SK-N-SH (cell line): ENCODE data around the gene CHAC2. TPM values are rescaled to one million over a fixed set of nuclear protein-coding genes. Genes with fewer than 3 reads are reported as not detected.
A peak's percentile ranks its signal among the peaks of the same experiment; 100 is the strongest.

ENCODE experiments used
- CTCF ChIA-PET: fragments of 300-600, 350-600 bp; formaldehyde crosslinking; extraction: SDS; loops from one replicate; lab custom pipeline; 2021; lab: Yijun Ruan, JAX
- POLR2A ChIA-PET: fragments of 350-600 bp; sonication (Branson Sonifier 250); formaldehyde crosslinking; extraction: SDS; loops from one replicate; lab custom pipeline; 2020; ENCODE audit warnings: antibody characterized with exemption, inconsistent platforms; lab: Yijun Ruan, JAX
- DNase-seq: peaks from one replicate; pipeline ENCODE4 v3.0.0; 2012
- H2AFZ ChIP-seq: fragments of 200-600 bp; sonication (generic); 2 replicates; pipeline ENCODE4 v1.8.1; 2016; ENCODE audit warnings: antibody characterized with exemption, mild to moderate bottlenecking, low read depth
- H3F3A ChIP-seq: fragments of 200-600 bp; sonication (generic); replicated peaks from 2 replicates; pipeline ENCODE3; 2016; ENCODE audit warnings: antibody characterized with exemption, mild to moderate bottlenecking; ENCODE audit not compliant: insufficient read depth
- H3K27ac ChIP-seq, 2 experiments: fragments of 200-500 bp in 1 of 2; fragments of 200-600 bp in 1 of 2; sonication (Bioruptor generic) in 1 of 2; sonication (generic), shearing (Covaris generic) in 1 of 2; 2 replicates each; pipeline versions ENCODE4 v1.5.1 to v1.6.1; 2014 to 2016; ENCODE audit warnings: low read depth in 2 of 2, inconsistent platforms in 1 of 2, low read length in 1 of 2, mild to moderate bottlenecking in 1 of 2, mixed read lengths in 1 of 2
- H3K27me3 ChIP-seq: fragments of 200-600 bp; sonication (generic), shearing (Covaris generic); 2 replicates; pipeline ENCODE4 v1.6.1; 2016; ENCODE audit warnings: mixed run types; ENCODE audit not compliant: insufficient read depth
- H3K36me3 ChIP-seq, 2 experiments: fragments of 200-500 bp in 1 of 2; fragments of 200-600 bp in 1 of 2; sonication (Bioruptor generic) in 1 of 2; sonication (generic) in 1 of 2; replicated peaks in 1 of 2; 2 replicates each; pipeline versions ENCODE3 to v1.5.1; 2014 to 2016; ENCODE audit warnings: low read length in 1 of 2, mild to moderate bottlenecking in 1 of 2; ENCODE audit not compliant: insufficient read depth in 2 of 2, control insufficient read depth in 1 of 2
- H3K4me1 ChIP-seq, 2 experiments: fragments of 200-500 bp in 1 of 2; fragments of 200-600 bp in 1 of 2; sonication (Bioruptor generic) in 1 of 2; sonication (generic), shearing (Covaris generic) in 1 of 2; 2 replicates each; pipeline versions ENCODE4 v1.5.1 to v1.6.1; 2014 to 2016; ENCODE audit warnings: low read depth in 1 of 2, low read length in 1 of 2, mixed run types in 1 of 2; ENCODE audit not compliant: insufficient read depth in 2 of 2, control insufficient read depth in 1 of 2
- H3K4me2 ChIP-seq: fragments of 200-600 bp; sonication (generic), shearing (Covaris generic); 2 replicates; pipeline ENCODE4 v1.6.1; 2017; ENCODE audit warnings: mixed run types
- H3K4me3 ChIP-seq, 2 experiments: fragments of 200-500 bp in 1 of 2; fragments of 200-600 bp in 1 of 2; sonication (Bioruptor generic) in 1 of 2; sonication (generic), shearing (Covaris generic) in 1 of 2; 2 replicates each; pipeline versions ENCODE4 v1.5.1 to v1.8.1; 2014 to 2016; ENCODE audit warnings: low read depth in 2 of 2, inconsistent platforms in 1 of 2, low read length in 1 of 2, mild to moderate bottlenecking in 1 of 2, mixed read lengths in 1 of 2, moderate library complexity in 1 of 2
- H3K79me2 ChIP-seq: fragments of 200-600 bp; sonication (generic); 2 replicates; pipeline ENCODE4 v1.8.1; 2017; ENCODE audit warnings: mild to moderate bottlenecking; ENCODE audit not compliant: insufficient read depth
- H3K9ac ChIP-seq: fragments of 200-600 bp; sonication (generic); 2 replicates; pipeline ENCODE4 v1.6.1; 2017; ENCODE audit warnings: mixed run types
- H3K9me2 ChIP-seq: fragments of 200-600 bp; sonication (generic); 2 replicates; pipeline ENCODE4 v1.6.1; 2017; ENCODE audit warnings: mixed run types
- H3K9me3 ChIP-seq: fragments of 200-600 bp; sonication (generic); 2 replicates; pipeline ENCODE4 v1.6.1; 2017; ENCODE audit warnings: mixed run types, mild to moderate bottlenecking, moderate library complexity
- H4K20me1 ChIP-seq: fragments of 200-600 bp; sonication (generic); 2 replicates; pipeline ENCODE4 v1.6.1; 2017; ENCODE audit warnings: mild to moderate bottlenecking, mixed run types; ENCODE audit not compliant: insufficient read depth
- CHD2 ChIP-seq: fragments of 150-350 bp; IDR thresholded peaks from 2 replicates; pipeline ENCODE4 v1.6.1; 2018; ENCODE audit warnings: low read length; ENCODE audit not compliant: partially characterized antibody
- ELF1 ChIP-seq: IDR thresholded peaks from 2 replicates; pipeline ENCODE4 v1.4.0; 2012
- EP300 ChIP-seq, 2 experiments: IDR thresholded peaks; 2 replicates each; pipeline versions ENCODE4 v1.4.0 to v1.6.1; 2012; ENCODE audit warnings: borderline replicate concordance in 1 of 2, low read depth in 1 of 2, low read length in 1 of 2
- FOXJ3 ChIP-seq: sonication (generic); formaldehyde crosslinking; IDR thresholded peaks from 2 replicates; pipeline ENCODE4 v1.5.1; 2020; ENCODE audit warnings: mild to moderate bottlenecking, missing genetic modification reagents
- FOXM1 ChIP-seq: IDR thresholded peaks from 2 replicates; pipeline ENCODE4 v1.4.0; 2012; ENCODE audit warnings: low read depth, mild to moderate bottlenecking
- GABPA ChIP-seq: IDR thresholded peaks from 2 replicates; pipeline ENCODE4 v1.4.0; 2012; ENCODE audit warnings: low read depth, mild to moderate bottlenecking
- GATA2 ChIP-seq: sonication (generic); formaldehyde crosslinking; IDR thresholded peaks from 2 replicates; pipeline ENCODE4 v1.5.0; 2020; ENCODE audit warnings: mild to moderate bottlenecking, missing genetic modification reagents
- JUND ChIP-seq: IDR thresholded peaks from 2 replicates; pipeline ENCODE4 v1.4.0; 2012
- MXI1 ChIP-seq: IDR thresholded peaks from 2 replicates; pipeline ENCODE4 v1.6.1; 2012; ENCODE audit warnings: mild to moderate bottlenecking, low read depth, low read length, improper control_type of control experiment
- NFIC ChIP-seq: IDR thresholded peaks from 2 replicates; pipeline ENCODE4 v1.4.0; 2012; ENCODE audit warnings: borderline replicate concordance
- NRF1 ChIP-seq: IDR thresholded peaks from 2 replicates; pipeline ENCODE4 v1.6.1; 2012; ENCODE audit warnings: low read depth, mild to moderate bottlenecking, low read length
- POLR2AphosphoS5 ChIP-seq: IDR thresholded peaks from 2 replicates; pipeline ENCODE4 v1.6.1; 2012; ENCODE audit warnings: low read depth, low read length
- RCOR1 ChIP-seq: fragments of 150-350 bp; IDR thresholded peaks from 2 replicates; pipeline ENCODE4 v1.6.1; 2017; ENCODE audit warnings: antibody characterized with exemption, low read length
- SIN3A ChIP-seq: IDR thresholded peaks from 2 replicates; pipeline ENCODE4 v1.6.1; 2012; ENCODE audit warnings: low read depth, mild to moderate bottlenecking, low read length, moderate library complexity, borderline replicate concordance
- SMC3 ChIP-seq: IDR thresholded peaks from 2 replicates; pipeline ENCODE4 v1.6.1; 2012; ENCODE audit warnings: low read depth, low read length, improper control_type of control experiment
- TAF1 ChIP-seq: IDR thresholded peaks from 2 replicates; pipeline ENCODE4 v1.6.1; 2012; ENCODE audit warnings: low read depth, mild to moderate bottlenecking, low read length, moderate library complexity, borderline replicate concordance
- TCF12 ChIP-seq: IDR thresholded peaks from 2 replicates; pipeline ENCODE4 v1.4.0; 2012
- YY1 ChIP-seq: IDR thresholded peaks from 2 replicates; pipeline ENCODE4 v1.4.0; 2012; ENCODE audit warnings: low read depth, mild to moderate bottlenecking
- WGBS: methylation state at CpG from one replicate; pipeline ENCODE4 v1.1.6; 2017; ENCODE audit warnings: low lambda C conversion rate; 5-methylcytosine and 5-hydroxymethylcytosine counted together
- polyA plus RNA-seq, 3 experiments: library from polyadenylated mRNA; depleted of rRNA; stranded (reverse); fragments of >200 nt; gene quantifications; 2 replicates each; pipeline ENCODE4 v1.2.3, GENCODE V29; 2012
- TF ChIP-seq, protein P1 (sequence below): fragments of 150-350 bp; IDR thresholded peaks from 2 replicates; pipeline ENCODE4 v1.6.1; 2016; ENCODE audit warnings: mild to moderate bottlenecking, low read depth, low read length
- TF ChIP-seq, protein P2 (sequence below): IDR thresholded peaks from 2 replicates; pipeline ENCODE4 v1.4.0; 2012; ENCODE audit warnings: low read depth
- TF ChIP-seq, protein P3 (sequence below): IDR thresholded peaks from 2 replicates; pipeline ENCODE4 v1.4.0; 2012; ENCODE audit warnings: low read depth, borderline replicate concordance
- TF ChIP-seq, protein P4 (sequence below): fragments of 200-600 bp; sonication (generic); IDR thresholded peaks from 2 replicates; pipeline ENCODE4 v1.6.1; 2017; ENCODE audit warnings: antibody characterized with exemption, mild to moderate bottlenecking, moderate library complexity
- TF ChIP-seq, protein P5 (sequence below): IDR thresholded peaks from 2 replicates; pipeline ENCODE4 v1.6.1; 2012; ENCODE audit warnings: mild to moderate bottlenecking, low read depth, low read length, moderate library complexity

The CHAC2 gene
- polyA plus RNA-seq, 1 of the 3 experiments (the other 2 are of a cell fraction): 2.1 TPM

DNA sequence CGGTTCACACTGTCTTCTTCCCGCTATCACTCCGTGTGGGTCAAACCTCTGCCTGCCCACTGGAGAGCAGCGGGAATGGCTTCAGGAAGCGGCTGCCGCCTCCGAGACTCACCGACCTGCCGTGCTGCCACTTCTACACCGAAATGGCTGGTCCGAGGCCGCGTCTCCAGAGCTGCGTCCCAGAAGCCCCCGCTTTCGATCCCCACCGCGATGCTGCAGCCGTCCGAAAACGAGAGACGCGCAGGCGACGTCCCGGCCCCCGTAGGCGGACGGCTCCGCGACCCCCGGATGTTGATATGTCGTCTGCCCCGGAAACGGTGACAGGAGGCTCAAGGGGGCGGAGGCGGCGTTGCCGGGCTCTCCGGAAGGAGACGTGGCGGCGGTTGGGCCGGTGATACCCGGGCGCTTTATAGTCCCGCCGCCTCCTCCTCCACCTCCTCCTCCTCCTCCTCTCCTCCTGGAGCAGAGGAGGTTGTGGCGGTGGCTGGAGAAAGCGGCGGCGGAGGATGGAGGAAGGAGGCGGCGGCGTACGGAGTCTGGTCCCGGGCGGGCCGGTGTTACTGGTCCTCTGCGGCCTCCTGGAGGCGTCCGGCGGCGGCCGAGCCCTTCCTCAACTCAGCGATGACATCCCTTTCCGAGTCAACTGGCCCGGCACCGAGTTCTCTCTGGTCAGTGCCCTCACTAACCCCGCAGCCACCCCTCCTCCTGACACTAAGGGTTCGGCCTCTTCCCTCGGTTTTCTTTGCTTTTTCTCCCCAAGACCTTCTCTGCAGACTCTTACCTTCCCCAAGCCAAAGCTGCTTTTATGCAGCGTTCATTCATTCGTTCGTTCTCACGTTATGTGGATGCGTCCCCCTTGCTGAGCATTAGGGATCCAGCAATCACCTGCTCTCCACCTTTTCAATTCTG, 19.4 kb downstream of the CHAC2 start, which contains the start of the genes ASB3 and ERLEC1:
Gene ASB3, minus strand, starts transcription at position 249 of the 909 bp plus-strand sequence. CDS start 21,381 bp downstream, outside the sequence.
Gene ERLEC1, plus strand, starts transcription at position 340 of the 909 bp plus-strand sequence. Its CDS starts 167 bp downstream, at position 507.
- Histone ChIP-seq H2AFZ (peak within 1 kb of the TSS; percentile 86), H3K9me3 (no peaks in the 10 kb centered on the region), H3K79me2 (peaks cover 100% of the 10 kb centered on the region), H3K9ac (peak within 1 kb of the TSS; percentile 86), H3F3A (peaks cover 11% of the 10 kb centered on the region), H3K27me3 (no peaks in the 10 kb centered on the region), H3K4me1 (peaks cover 14% of the 10 kb centered on the region in 2 experiments; a peak in 3 of 4 replicates), H4K20me1 (peaks cover 11% of the 10 kb centered on the region; the same call in 1 of the 2 replicates), H3K4me2 (peak within 1 kb of the TSS; percentile 85), H3K27ac (peak within 1 kb of the TSS; percentile 81 to 89), H3K9me2 (no peaks in the 10 kb centered on the region; the same call in 1 of the 2 replicates), H3K36me3 (peaks cover 0 to 9% of the 10 kb centered on the region in 2 experiments), H3K4me3 (peak within 1 kb of the TSS; percentile 88 to 98)
- CTCF ChIA-PET: interaction anchor here (0.9 to 1.2 kb wide), 3 partner anchors 9 to 19 kb away, joined by 3 to 4 read pairs (median 4); partner anchors contain the start of gene CHAC2
- POLR2A ChIA-PET: interaction anchor here (2.2 kb wide), 1 partner anchor 19 kb away, joined by 20 read pairs; the partner anchor contains the start of gene CHAC2
- TF ChIP-seq ELF1: peak; percentile 85
- peak; percentile 38; the same call in 1 of the 2 replicates for TF ChIP-seq RCOR1
- TF ChIP-seq NFIC: peak; percentile 7; the same call in 1 of the 2 replicates
- peak; percentile 93 for TF ChIP-seq CHD2
- TF ChIP-seq MXI1: peak; percentile 87
- TF ChIP-seq POLR2AphosphoS5: peak; percentile 79
- TF ChIP-seq, protein P1, sequence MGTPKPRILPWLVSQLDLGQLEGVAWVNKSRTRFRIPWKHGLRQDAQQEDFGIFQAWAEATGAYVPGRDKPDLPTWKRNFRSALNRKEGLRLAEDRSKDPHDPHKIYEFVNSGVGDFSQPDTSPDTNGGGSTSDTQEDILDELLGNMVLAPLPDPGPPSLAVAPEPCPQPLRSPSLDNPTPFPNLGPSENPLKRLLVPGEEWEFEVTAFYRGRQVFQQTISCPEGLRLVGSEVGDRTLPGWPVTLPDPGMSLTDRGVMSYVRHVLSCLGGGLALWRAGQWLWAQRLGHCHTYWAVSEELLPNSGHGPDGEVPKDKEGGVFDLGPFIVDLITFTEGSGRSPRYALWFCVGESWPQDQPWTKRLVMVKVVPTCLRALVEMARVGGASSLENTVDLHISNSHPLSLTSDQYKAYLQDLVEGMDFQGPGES: no peak
- TF ChIP-seq, protein P2, sequence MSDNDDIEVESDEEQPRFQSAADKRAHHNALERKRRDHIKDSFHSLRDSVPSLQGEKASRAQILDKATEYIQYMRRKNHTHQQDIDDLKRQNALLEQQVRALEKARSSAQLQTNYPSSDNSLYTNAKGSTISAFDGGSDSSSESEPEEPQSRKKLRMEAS: peak; percentile 76; the same call in 1 of the 2 replicates
- peak; percentile 80 for TF ChIP-seq TAF1
- TF ChIP-seq NRF1: 0 out of 2 replicates have a peak, but pooled peaks have one; percentile 12
- TF ChIP-seq, protein P3, sequence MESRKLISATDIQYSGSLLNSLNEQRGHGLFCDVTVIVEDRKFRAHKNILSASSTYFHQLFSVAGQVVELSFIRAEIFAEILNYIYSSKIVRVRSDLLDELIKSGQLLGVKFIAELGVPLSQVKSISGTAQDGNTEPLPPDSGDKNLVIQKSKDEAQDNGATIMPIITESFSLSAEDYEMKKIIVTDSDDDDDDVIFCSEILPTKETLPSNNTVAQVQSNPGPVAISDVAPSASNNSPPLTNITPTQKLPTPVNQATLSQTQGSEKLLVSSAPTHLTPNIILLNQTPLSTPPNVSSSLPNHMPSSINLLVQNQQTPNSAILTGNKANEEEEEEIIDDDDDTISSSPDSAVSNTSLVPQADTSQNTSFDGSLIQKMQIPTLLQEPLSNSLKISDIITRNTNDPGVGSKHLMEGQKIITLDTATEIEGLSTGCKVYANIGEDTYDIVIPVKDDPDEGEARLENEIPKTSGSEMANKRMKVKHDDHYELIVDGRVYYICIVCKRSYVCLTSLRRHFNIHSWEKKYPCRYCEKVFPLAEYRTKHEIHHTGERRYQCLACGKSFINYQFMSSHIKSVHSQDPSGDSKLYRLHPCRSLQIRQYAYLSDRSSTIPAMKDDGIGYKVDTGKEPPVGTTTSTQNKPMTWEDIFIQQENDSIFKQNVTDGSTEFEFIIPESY: peak; percentile 82
- TF ChIP-seq, protein P4, sequence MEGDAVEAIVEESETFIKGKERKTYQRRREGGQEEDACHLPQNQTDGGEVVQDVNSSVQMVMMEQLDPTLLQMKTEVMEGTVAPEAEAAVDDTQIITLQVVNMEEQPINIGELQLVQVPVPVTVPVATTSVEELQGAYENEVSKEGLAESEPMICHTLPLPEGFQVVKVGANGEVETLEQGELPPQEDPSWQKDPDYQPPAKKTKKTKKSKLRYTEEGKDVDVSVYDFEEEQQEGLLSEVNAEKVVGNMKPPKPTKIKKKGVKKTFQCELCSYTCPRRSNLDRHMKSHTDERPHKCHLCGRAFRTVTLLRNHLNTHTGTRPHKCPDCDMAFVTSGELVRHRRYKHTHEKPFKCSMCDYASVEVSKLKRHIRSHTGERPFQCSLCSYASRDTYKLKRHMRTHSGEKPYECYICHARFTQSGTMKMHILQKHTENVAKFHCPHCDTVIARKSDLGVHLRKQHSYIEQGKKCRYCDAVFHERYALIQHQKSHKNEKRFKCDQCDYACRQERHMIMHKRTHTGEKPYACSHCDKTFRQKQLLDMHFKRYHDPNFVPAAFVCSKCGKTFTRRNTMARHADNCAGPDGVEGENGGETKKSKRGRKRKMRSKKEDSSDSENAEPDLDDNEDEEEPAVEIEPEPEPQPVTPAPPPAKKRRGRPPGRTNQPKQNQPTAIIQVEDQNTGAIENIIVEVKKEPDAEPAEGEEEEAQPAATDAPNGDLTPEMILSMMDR: no peak
- 0 out of 4 replicates have a peak, but pooled peaks of 1 of the 2 experiments have one; percentile 12 for TF ChIP-seq EP300 (IDR thresholded peaks at IDR 0.05; ENCODE audit: borderline replicate concordance in 1 of 2, low read depth in 1 of 2, low read length in 1 of 2)
- TF ChIP-seq, protein P5, sequence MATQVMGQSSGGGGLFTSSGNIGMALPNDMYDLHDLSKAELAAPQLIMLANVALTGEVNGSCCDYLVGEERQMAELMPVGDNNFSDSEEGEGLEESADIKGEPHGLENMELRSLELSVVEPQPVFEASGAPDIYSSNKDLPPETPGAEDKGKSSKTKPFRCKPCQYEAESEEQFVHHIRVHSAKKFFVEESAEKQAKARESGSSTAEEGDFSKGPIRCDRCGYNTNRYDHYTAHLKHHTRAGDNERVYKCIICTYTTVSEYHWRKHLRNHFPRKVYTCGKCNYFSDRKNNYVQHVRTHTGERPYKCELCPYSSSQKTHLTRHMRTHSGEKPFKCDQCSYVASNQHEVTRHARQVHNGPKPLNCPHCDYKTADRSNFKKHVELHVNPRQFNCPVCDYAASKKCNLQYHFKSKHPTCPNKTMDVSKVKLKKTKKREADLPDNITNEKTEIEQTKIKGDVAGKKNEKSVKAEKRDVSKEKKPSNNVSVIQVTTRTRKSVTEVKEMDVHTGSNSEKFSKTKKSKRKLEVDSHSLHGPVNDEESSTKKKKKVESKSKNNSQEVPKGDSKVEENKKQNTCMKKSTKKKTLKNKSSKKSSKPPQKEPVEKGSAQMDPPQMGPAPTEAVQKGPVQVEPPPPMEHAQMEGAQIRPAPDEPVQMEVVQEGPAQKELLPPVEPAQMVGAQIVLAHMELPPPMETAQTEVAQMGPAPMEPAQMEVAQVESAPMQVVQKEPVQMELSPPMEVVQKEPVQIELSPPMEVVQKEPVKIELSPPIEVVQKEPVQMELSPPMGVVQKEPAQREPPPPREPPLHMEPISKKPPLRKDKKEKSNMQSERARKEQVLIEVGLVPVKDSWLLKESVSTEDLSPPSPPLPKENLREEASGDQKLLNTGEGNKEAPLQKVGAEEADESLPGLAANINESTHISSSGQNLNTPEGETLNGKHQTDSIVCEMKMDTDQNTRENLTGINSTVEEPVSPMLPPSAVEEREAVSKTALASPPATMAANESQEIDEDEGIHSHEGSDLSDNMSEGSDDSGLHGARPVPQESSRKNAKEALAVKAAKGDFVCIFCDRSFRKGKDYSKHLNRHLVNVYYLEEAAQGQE: peak; percentile 50; the same call in 1 of the 2 replicates
- TF ChIP-seq SMC3: no peak
- TF ChIP-seq FOXM1: no peak
- TF ChIP-seq GABPA: peak; percentile 98
- TF ChIP-seq JUND: no peak
- TF ChIP-seq FOXJ3: peak; percentile 98
- TF ChIP-seq SIN3A: peak; percentile 96; the same call in 1 of the 2 replicates
- TF ChIP-seq TCF12: peak; percentile 29; the same call in 1 of the 2 replicates
- peak; percentile 75 for TF ChIP-seq YY1
- TF ChIP-seq GATA2 (CRISPR knock-in tag): no peak
- peak; percentile 94 for DNase-seq
- 1% methylated on average over 23 of the region's 77 CpGs for WGBS
